HG02870 (cell line): ENCODE results near the gene SLC17A1.
"Not testable (repeated sequence)": the region's sequence is repeated elsewhere in the genome, so short reads cannot be mapped to it uniquely, and the experiment has no call there.

Experiments used
- ATAC-seq: cut with Tn5 transposase; IDR thresholded peaks from one replicate; pipeline ENCODE4 v1.9.1; 2021; ENCODE audit warnings: mild to moderate bottlenecking, moderate library complexity; ENCODE audit not compliant: unreplicated experiment

SLC17A1 gene

DNA sequence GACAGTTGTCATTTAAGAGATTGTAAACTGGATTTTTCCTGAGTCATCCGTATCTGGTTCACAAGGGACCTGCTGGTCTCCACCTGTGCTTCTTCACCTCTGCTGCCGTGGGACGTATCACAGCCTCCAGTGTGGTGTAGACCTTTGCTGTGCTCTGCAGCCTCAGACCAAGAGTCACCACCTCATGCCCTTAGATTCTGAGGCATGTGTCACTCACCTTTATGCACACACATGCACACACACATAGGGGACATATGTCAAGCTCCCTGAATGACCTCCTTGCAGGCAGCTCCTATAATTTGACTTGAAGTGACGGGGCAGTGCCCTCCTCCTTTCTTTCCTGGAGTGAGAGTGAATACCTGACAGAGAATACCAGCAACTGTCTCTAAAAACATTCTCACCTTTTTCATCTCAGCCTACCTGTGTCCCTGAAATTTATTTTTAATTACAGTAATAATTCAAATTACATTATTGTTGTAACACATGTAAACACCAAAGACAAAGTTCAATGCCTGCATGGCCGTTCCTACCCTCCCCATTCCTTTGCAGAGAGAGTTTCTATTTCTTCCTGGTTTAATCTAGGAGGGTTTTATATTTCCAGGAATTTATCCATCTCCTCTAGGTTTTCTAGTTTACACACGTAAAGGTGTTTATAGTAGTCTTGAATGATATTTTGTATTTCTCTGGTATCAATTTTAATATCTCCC lies 73.8 kb downstream of the SLC17A1 start:
- ATAC-seq = no peak

DNA sequence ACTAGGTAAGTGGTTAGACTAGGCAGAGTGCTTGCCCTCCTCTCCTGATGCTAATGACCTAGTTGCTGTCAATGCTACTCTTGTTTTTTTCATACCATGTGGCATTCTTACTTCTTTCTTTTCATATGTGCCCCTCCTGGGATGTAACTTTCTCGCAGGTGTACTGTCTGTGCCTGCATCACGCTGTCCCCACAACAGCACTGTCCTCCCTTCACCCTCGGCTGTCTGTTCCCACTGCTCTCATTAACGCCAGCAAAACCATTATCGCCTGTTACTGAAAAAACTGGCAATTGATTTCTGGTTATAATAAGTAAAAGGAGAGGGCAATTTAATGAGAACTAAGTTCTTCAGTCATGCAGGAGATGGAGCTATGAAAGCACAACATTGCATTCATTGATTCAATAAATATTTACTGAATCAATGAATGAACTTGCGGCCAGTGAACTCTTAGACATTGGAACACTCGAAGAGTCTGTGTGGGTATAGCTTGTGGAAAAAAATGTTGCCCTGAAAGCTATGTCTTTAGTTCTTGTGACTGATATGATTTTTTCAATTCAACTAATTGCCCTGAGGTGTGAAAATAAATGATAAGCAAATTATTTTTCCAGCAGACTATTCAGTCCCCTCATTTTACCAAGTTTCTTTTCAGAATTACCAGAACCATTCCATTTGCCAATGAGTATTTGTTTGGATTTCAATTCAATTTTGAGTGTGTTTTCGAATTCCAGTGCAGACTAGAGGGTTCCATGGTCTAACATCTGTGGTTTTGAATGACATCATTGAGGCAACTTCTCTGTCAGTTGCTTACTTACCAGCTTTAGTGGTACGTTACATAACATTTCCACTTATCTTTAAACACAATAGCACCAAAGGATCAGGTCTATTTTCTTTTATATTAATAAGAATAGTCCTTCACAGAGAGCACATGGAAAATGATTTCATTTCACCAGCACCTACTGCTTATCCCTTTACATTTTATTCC lies 75.2 kb downstream of the SLC17A1 start:
- no peak for ATAC-seq

DNA sequence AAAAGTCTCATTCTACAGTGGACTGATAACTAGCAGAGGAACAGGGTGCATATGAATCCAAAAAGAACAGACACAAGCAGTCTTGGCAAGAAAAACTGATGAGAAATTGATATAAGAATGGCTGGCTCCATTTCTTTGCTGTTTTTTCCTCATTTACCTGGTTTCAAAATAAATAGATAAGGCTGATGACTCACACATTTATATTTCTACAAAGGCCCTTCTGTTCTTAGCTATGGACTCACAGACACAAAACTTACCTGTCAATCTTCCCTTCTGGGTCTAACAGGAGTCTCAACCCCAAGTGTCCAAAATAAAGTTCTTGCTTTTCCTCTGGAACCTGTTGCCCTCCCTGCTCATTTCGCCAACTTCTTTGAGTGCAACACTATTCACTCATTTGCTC lies 76.4 kb downstream of the SLC17A1 start:
- no peak for ATAC-seq

DNA sequence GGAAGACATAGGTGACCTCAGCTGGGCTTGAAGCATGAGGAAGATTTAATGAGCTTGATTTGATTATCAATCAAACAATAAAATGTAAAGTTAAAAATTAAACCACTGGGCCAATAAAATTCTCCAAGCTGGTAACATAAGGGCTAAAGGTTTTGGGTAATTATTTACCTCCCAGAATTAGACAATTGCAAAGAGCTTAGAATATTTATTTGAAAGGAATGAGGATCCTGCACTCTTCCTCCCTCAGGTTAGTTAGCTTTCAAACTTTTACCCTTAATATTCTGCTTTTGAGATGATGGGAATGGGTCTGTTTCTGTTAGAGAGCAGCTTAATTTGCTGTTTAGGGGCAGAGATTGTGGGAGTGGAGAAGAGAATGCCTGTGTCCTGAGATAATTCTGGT lies 77.3 kb downstream of the SLC17A1 start, which contains the start of gene SLC17A4:
Gene SLC17A4 (plus strand): TSS at position 208 of the 400 bp plus-strand sequence. CDS start 7,221 bp downstream, outside the sequence.
- ATAC-seq = no peak

DNA sequence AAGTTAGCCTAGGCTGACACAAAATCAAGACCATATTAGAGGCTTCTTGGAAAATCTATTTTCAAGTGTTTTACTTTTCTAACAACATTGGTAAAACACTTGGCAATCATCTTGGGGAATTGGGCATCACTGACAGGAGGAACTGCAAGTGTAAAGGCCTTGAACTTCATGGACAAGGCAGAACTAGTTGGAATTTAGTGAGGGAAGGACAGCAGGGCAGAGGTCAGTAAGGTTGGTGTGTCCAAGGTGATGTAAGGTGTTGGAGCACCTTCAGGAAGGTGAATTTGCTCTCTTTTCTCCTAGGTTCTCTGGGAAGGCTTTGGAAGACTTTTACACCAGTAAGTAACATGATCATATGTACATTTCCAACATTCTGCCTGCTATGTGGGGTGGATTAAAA lies 78.8 kb downstream of the SLC17A1 start:
- ATAC-seq = no peak

DNA sequence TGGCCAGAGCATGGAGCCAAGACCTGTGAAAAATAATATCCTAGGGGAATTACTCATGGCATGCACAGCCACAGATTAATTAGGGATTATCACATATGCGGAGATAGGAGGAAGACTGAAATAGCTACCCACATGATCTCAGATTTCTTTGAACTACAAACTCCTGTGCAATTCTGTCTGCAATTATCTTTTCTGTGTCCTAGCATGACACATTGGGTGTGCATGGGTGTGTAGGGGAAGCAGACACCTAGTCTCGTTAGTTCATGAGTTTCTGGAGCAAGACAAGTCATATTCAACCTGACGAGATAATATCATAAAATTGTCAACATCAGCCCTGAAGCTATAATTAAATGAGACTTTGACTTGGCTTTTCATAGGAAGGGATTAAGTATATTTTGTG lies 80.9 kb downstream of the SLC17A1 start:
- ATAC-seq = no peak

DNA sequence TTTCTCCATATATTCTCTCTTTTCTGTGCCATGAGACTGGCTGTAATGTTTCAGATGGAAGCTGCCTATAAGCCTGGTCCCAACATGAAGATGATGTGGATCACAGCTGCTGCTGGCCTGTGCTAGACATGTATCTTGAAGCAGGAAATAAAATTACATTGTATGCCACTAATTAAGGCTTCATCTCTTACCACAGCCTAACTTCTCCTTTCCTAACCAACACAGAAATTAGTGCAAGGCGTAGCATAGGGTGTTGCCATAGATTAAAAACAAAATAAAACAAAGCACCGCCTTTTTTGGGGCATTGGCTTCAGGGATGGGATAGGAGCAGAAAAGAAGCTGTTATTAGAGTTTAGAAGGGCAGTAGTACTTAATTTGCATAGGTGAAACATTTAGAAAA lies 82.0 kb downstream of the SLC17A1 start:
- ATAC-seq = no peak

DNA sequence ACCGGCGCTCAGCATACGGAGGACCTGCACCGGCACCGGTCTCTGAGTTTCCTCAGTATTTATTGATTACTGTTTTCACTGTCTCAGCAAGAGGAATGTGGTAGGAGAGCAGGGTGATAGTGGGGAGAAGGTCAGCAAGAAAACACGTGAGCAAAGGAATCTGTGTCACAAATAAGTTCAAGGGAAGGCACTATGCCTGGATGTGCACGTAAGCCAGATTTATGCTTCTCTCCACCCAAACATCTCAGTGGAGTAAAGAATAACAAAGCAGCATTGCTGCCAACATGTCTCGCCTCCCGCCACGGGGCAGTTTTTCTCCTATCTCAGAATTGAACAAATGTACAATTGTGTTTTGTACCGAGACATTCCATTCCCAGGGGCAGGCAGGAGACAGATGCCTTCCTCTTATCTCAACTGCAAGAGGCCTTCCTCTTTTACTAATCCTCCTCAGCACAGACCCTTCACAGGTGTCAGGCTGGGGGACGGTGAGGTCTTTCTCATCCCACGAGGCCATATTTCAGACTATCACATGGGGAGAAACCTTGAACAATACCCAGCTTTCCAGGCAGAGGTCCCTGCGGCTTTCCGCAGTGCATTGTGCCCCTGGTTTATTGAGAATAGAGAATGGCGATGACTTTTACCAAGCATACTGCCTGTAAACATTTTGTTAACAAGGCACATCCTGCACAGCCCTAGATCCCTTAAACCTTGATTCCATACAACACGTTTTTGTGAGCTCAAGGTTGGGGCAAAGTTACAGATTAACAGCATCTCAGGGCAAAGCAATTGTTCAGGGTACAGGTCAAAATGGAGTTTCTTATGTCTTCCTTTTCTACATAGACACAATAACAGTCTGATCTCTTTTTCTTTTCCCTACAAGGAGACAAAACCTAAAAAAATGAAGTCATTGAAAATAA lies 83.0 kb downstream of the SLC17A1 start:
- not testable (repeated sequence) for ATAC-seq

DNA sequence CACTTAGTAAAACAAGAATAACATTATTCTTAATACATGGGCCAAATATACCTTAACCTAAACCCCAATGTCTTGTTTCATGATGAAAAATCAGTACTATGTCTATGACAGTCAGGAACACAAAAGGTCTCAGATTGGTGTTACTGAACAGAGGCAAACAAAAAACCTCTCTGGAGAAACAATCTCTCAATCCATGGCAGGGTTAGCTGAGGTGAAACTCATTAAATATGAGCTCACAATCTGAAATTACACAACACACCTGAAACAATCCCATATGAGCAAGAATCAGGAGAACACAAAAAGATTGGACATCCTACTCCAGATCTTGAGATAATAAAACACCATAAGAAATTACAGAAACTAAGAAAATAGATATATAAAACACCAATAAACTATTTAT lies 83.8 kb downstream of the SLC17A1 start:
- no peak for ATAC-seq

DNA sequence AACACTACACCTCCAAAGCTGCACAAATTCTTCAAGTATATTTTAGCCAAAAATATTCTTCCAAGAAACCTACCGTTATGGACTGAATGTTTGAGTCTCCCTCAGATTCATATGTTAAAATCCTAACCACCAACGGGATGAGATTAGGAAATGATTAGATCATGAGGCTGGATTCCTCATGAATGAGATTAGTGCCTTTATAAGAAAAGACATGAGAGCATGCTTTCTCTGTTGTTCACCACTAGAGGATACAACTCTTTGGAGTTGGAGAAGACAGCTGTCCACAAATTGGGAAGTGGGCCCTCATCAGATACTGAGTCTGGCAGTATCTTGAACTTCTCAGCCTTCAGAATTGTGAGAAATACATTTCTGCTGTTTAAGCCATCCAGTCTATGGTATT lies 84.4 kb downstream of the SLC17A1 start:
- no peak for ATAC-seq

DNA sequence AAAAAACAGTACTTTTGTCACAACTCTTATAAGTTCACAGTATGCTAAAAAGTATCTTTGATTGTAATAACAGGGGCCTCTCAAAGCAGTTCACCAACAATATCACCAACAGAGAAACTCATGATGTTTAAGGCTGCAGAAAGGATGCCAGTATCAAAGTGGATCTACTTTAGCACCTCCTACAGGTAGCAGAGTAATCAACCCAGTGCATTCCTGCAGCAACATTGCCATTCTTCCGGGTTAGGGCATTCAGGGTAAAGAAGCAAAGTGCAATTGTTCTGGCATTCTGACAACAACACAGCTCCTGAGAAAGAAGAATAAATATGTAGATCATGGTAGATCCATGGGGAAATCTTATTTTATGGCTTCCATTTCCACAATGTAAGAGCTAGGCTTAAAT lies 84.9 kb downstream of the SLC17A1 start:
- no peak for ATAC-seq

DNA sequence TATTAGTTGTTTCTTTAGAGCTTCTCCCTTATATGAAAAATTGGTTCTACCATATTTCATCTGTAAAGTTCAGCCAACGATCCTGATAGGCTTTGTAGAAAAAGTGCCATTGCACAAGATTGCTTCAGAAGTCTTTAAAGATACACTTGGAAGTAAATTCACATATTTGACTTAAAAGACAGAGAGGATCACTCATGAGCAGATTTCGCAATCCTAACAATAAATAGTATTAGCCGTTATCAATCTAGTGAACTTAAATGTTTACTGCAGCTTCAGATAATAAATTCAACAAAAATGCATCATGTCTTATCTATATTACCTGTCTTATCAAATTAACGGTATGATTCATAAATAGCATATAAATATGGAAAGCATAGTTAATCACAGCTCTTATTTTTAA lies 86.0 kb downstream of the SLC17A1 start:
- ATAC-seq = no peak

DNA sequence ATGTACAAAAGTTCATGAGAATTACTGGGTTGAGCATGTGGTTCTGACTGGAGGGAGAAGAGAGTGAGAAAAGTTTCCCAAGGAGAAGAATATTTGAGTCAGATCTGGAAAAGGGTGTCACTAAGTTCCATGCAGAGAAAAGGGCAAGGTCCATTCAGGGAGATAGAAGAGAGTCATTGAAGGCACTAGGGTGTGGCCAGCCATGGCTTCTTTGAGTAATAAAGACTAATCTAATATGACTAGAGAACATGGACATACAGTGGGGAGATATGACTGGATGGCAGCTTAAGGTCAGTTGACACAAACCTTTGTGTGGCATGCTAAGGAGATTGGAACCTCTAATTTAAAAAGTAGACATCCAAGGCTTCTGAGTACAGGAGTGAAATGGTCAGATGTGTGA lies 88.0 kb downstream of the SLC17A1 start:
- ATAC-seq = no peak

DNA sequence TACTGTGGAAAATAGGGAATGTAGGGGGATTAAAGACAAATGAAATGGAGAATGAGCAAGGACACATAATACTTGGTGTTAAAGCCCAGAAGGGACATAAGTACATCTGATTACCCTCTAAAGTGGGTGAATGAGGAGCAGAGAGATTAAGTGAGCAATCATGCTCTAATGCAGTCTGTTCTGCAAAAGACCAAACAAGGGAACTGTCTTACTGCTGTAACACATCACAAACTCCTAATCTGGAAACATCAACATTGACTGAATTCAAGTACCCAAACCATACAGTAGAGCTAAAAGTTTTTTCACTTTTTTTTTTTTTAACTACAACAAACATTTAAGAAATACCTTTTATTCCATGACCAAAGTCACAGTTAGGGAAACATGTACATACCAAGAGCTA lies 96.6 kb downstream of the SLC17A1 start:
- no peak for ATAC-seq
